GM18498 (cell line): Measurements from ENCODE around the gene VSIG10.
"Not testable (repeated sequence)": the region's sequence is repeated elsewhere in the genome, so short reads cannot be mapped to it uniquely, and the experiment has no call there.

Experiments used
- ATAC-seq: cut with Tn5 transposase; IDR thresholded peaks from one replicate; pipeline ENCODE4 v1.9.1; 2021; ENCODE audit warnings: mild to moderate bottlenecking, moderate library complexity; ENCODE audit not compliant: unreplicated experiment

Gene VSIG10

GRCh38 chr12:118103601-118104382 lies at the start of gene VSIG10:
Gene VSIG10, minus strand, starts transcription at chr12:118104011. Its CDS starts 340 bp downstream, at chr12:118103671.
- peak; percentile 61 for ATAC-seq

- no peak for ATAC-seq
Observed at GRCh38 chr12:118151755-118152154, 47.9 kb upstream of the VSIG10 start.

GRCh38 chr12:118150625-118151024 lies 46.8 kb upstream of the VSIG10 start:
- no peak for ATAC-seq

- no peak for ATAC-seq
Observed at GRCh38 chr12:118148287-118148686, 44.5 kb upstream of the VSIG10 start.

GRCh38 chr12:118145798-118146156 lies 42.0 kb upstream of the VSIG10 start:
- ATAC-seq, result no peak

- peak; percentile 71 for ATAC-seq
Observed at GRCh38 chr12:118145113-118145797, 41.4 kb upstream of the VSIG10 start.

- no peak for ATAC-seq
Observed at GRCh38 chr12:118144499-118144898, 40.7 kb upstream of the VSIG10 start.

GRCh38 chr12:118140825-118141224 lies 37.0 kb upstream of the VSIG10 start:
- ATAC-seq, result no peak

GRCh38 chr12:118137148-118137678 lies 33.4 kb upstream of the VSIG10 start:
- ATAC-seq, result no peak

GRCh38 chr12:118136559-118137003 lies 32.8 kb upstream of the VSIG10 start:
- peak; percentile 30 for ATAC-seq

- peak; percentile 98 for ATAC-seq
Observed at GRCh38 chr12:118135788-118136558, 32.2 kb upstream of the VSIG10 start, which contains the start of gene PEBP1. Gene PEBP1, plus strand, starts transcription at chr12:118136124. Its CDS starts 86 bp downstream, at chr12:118136210.

GRCh38 chr12:118129436-118129835 lies 25.6 kb upstream of the VSIG10 start:
- not testable (repeated sequence) for ATAC-seq

- no peak for ATAC-seq
Observed at GRCh38 chr12:118127867-118128266, 24.1 kb upstream of the VSIG10 start.

GRCh38 chr12:118126119-118126757 lies 22.4 kb upstream of the VSIG10 start:
- ATAC-seq, result no peak

GRCh38 chr12:118125743-118126118 lies 21.9 kb upstream of the VSIG10 start:
- no peak for ATAC-seq

- no peak for ATAC-seq
Observed at GRCh38 chr12:118124333-118124874, 20.6 kb upstream of the VSIG10 start.

GRCh38 chr12:118122264-118122663 lies 18.5 kb upstream of the VSIG10 start:
- no peak for ATAC-seq

GRCh38 chr12:118120579-118121363 lies 17.0 kb upstream of the VSIG10 start:
- ATAC-seq, result peak; percentile 80

GRCh38 chr12:118119449-118119879 lies 15.7 kb upstream of the VSIG10 start:
- no peak for ATAC-seq
